Measurements from ENCODE around the gene SEC62.

SEC62 gene

GRCh38 chr3:169966951-169967915 is 626 bp downstream of the SEC62 start:
- no peak for DNase-seq

GRCh38 chr3:169968224-169968885 is 1.7 kb downstream of the SEC62 start:
- no peak for DNase-seq

GRCh38 chr3:169969174-169970095 is 2.8 kb downstream of the SEC62 start:
- DNase-seq: no peak

GRCh38 chr3:169970847-169971246 is 4.2 kb downstream of the SEC62 start:
- no peak for DNase-seq

- DNase-seq: no peak
Observed at GRCh38 chr3:169971522-169971921, 4.9 kb downstream of the SEC62 start.

GRCh38 chr3:169980055-169980454 is 13.4 kb downstream of the SEC62 start:
- no peak for DNase-seq

GRCh38 chr3:169984292-169984691 is 17.7 kb downstream of the SEC62 start:
- DNase-seq: no peak

- DNase-seq: no peak
Observed at GRCh38 chr3:169990431-169990830, 23.8 kb downstream of the SEC62 start.

GRCh38 chr3:169992156-169992555 is 25.5 kb downstream of the SEC62 start:
- no peak for DNase-seq

- no peak for DNase-seq
Observed at GRCh38 chr3:169992781-169993180, 26.2 kb downstream of the SEC62 start.

GRCh38 chr3:169993761-169994160 is 27.2 kb downstream of the SEC62 start:
- no peak for DNase-seq

- DNase-seq: no peak
Observed at GRCh38 chr3:169996063-169996462, 29.5 kb downstream of the SEC62 start.

GRCh38 chr3:169998668-169999131 is 32.1 kb downstream of the SEC62 start:
- DNase-seq: no peak

GRCh38 chr3:169999433-169999832 is 32.8 kb downstream of the SEC62 start:
- no peak for DNase-seq

GRCh38 chr3:170000051-170000450 is 33.4 kb downstream of the SEC62 start:
- no peak for DNase-seq

- DNase-seq: no peak
Observed at GRCh38 chr3:170002231-170002630, 35.6 kb downstream of the SEC62 start.

- DNase-seq: no peak
Observed at GRCh38 chr3:170002879-170003278, 36.3 kb downstream of the SEC62 start.

GRCh38 chr3:170003881-170004356 is 37.3 kb downstream of the SEC62 start:
- no peak for DNase-seq

- DNase-seq: no peak
Observed at GRCh38 chr3:170007031-170007663, 40.5 kb downstream of the SEC62 start.

- DNase-seq: no peak
Observed at GRCh38 chr3:170010498-170010897, 43.9 kb downstream of the SEC62 start.

GRCh38 chr3:170012683-170013400 is 46.2 kb downstream of the SEC62 start:
- DNase-seq: no peak

- DNase-seq: no peak
Observed at GRCh38 chr3:170016057-170016456, 49.5 kb downstream of the SEC62 start.
